ENCODE results near the gene ITGB3. TPM values are rescaled to one million over a fixed set of nuclear protein-coding genes. Genes with fewer than 3 reads are reported as not detected.
A peak's percentile ranks its signal among the peaks of the same experiment; 100 is the strongest.

The ITGB3 gene
- total RNA-seq, 2 donors from 2014 or later, result 7.8 to 283 TPM

DNA sequence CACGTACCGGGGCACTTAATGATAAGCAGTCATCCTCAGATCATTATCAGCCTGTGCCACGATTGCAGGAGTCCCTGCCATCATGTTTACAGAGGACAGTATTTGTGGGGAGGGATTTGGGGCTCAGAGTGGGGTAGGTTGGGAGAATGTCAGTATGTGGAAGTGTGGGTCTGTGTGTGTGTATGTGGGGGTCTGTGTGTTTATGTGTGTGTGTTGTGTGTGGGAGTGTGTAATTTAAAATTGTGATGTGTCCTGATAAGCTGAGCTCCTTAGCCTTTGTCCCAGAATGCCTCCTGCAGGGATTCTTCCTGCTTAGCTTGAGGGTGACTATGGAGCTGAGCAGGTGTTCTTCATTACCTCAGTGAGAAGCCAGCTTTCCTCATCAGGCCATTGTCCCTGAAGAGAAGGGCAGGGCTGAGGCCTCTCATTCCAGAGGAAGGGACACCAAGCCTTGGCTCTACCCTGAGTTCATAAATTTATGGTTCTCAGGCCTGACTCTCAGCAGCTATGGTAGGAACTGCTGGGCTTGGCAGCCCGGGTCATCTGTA is 56.6 kb downstream of the ITGB3 start:
- Mint-ChIP-seq H3K27me3 (peaks cover 6% of the 10 kb centered on the region), H3K4me3 (no peak overlapping the region), H3K27ac (no peak overlapping the region), H3K36me3 (ENCODE audit: low read depth) (no peaks in the 10 kb centered on the region), H3K4me1 (peaks cover 6% of the 10 kb centered on the region)
- no peaks in the 10 kb centered on the region for H3K9me3 ChIP-seq (ENCODE audit: control insufficient read depth, low read length, poor library complexity, severe bottlenecking)
- DNase-seq (no peak), ATAC-seq (no peak)

DNA sequence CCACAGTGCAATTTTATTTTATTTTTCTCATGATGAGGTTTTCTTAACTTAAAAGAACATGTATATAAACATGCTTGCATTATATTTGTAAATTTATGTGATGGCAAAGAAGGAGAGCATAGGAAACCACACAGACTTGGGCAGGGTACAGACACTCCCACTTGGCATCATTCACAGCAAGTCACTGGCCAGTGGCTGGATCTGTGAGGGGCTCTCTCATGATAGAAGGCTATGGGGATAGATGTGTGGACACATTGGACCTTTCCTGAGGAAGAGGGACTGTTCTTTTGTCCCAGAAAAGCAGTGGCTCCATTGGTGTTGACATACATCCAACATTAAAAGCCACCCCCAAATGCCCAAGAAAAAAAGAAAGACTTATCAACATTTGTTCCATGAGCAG is 57.8 kb downstream of the ITGB3 start:
- Mint-ChIP-seq H3K4me1 (no peaks in the 10 kb centered on the region), H3K27ac (peak overlapping the region; percentile 14), H3K36me3 (ENCODE audit: low read depth) (no peaks in the 10 kb centered on the region), H3K27me3 (peaks cover 6% of the 10 kb centered on the region), H3K4me3 (no peak overlapping the region)
- ATAC-seq, result no peak
- no peaks in the 10 kb centered on the region for H3K9me3 ChIP-seq (ENCODE audit: control insufficient read depth, low read length, poor library complexity, severe bottlenecking)
- no peak for DNase-seq

DNA sequence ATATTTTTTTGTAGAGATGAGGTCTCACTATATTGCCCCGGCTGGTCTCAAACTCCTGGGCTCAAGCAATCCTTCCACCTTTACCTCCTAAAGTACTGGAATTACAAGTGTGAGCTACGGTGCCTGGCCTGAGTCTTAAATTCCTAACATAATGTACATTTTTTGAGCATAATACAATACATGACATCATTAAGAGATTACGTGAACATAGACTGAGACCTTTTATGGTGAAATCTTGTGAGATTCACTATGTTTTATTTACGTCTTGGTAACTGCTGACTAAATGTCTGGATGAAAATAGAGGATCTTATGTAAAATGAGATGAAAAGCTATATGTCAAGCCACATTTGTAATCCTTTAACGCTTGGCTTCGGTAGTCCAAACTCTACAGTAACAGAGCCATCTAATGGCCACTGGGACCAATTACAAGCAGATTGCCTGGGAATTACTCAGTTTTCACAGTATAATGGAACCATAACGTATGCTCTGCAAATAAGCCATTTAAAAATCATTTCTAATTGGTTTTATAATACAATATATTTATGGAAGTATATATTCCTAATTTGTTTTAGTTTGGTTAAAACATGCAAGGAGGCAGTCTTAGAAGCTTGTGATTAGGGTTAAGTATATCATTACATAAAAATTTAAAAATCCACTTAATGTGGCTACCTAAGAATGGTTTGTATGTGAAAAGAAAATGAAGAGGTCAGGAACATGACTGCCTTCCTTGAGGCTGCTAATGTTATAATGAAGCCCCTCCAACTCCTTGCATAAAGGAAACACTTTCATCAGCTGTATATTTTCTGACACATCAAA is 62.0 kb downstream of the ITGB3 start:
- peak in 1 of 3 donors; percentile 11 for DNase-seq
- Mint-ChIP-seq H3K4me3 (no peak overlapping the region), H3K27me3 (no peaks in the 10 kb centered on the region), H3K36me3 (ENCODE audit: low read depth) (no peaks in the 10 kb centered on the region), H3K4me1 (no peaks in the 10 kb centered on the region), H3K27ac (no peak overlapping the region)
- peak; percentile 83 for ATAC-seq
- no peaks in the 10 kb centered on the region for H3K9me3 ChIP-seq (ENCODE audit: control insufficient read depth, low read length, poor library complexity, severe bottlenecking)

DNA sequence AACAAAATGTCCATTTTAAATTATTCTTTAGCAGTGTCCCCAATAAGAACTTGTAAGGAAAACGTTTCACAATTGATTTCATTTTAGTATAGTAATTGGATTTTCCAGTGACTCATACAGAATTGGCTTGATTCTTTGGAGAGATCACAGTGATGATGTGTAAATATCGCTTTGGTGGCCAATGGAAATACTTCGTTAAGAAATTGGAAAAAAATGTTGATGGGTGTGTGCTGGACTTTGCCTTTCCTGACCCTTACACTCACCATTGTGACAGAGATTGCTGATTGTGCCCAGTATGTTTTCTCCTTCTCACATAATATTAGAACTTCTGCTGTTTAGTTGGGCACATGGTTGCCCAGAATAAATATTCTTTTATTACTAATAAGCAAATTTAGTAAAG is 62.7 kb downstream of the ITGB3 start:
- no peak for DNase-seq
- Mint-ChIP-seq H3K27me3 (no peaks in the 10 kb centered on the region), H3K4me1 (no peaks in the 10 kb centered on the region), H3K4me3 (no peak overlapping the region), H3K36me3 (ENCODE audit: low read depth) (no peaks in the 10 kb centered on the region), H3K27ac (no peak overlapping the region)
- H3K9me3 ChIP-seq (ENCODE audit: control insufficient read depth, low read length, poor library complexity, severe bottlenecking), result no peaks in the 10 kb centered on the region
- no peak for ATAC-seq

DNA sequence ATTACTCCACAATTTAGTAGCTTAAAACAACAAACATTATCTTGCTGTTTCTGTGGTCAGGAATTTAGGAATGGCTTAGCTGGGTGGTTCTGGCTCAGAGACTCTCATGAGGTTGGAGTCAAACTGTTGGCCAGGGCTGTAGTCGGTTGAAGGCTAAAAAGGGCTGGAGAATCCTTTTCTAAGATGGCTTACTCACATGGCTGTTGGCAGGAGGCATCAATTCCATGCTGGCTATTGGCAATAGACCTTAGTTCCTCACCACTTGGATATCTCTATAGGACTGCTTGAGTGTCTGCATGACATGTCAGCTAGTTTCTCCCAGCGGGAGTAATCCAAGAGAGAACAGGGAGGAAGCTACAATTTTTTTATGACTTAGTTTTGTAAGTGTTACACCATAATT is 63.5 kb downstream of the ITGB3 start:
- ATAC-seq, result no peak
- H3K4me1 Mint-ChIP-seq, result no peaks in the 10 kb centered on the region

DNA sequence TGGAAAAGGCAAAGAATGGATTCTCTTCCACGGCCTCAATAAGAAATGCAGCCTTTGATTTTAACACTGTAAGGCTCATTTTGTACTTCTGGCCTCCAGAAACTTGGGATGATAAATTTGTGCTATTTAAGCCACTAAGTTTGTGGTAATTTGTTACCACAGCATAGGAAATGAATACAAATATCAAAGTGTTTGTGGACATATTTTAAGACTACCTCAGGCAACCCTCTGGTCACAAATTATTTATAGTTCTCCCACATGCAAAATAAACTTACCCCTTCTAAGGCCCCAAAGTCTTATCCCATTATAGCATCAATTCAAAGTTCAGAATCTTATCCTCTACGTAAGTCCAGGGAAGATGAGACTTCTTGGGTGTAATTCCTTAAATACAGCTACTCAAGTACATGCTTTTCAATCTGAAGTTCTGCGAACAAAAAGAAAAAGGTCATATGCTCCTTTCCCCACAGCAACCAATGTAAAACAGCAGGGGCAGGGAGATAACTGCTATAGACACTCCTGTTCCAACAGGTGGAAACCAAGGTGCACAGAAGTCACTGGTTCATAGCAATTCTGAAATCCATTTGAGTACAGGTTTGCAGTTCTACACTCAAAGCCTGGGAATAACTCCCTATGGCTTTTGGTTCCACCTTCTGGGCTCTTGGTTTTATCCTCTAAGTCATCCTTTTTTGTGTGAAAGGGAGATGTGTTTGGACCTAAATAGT is 64.7 kb downstream of the ITGB3 start:
- peaks cover 2% of the 10 kb centered on the region for H3K36me3 Mint-ChIP-seq (ENCODE audit: low read depth)
- ATAC-seq (no peak), DNase-seq (no peak)
- no peaks in the 10 kb centered on the region for H3K9me3 ChIP-seq (ENCODE audit: control insufficient read depth, low read length, poor library complexity, severe bottlenecking)
- H3K27me3 Mint-ChIP-seq, result no peaks in the 10 kb centered on the region
- H3K27ac Mint-ChIP-seq, result no peak overlapping the region
- no peak overlapping the region for H3K4me3 Mint-ChIP-seq
- H3K4me1 Mint-ChIP-seq, result peaks cover 6% of the 10 kb centered on the region

More for the DNA sequence above, 63.5 kb downstream of the ITGB3 start:
- no peaks in the 10 kb centered on the region for H3K36me3 Mint-ChIP-seq (ENCODE audit: low read depth)
- DNase-seq, result no peak
- H3K4me3 Mint-ChIP-seq, result no peak overlapping the region
- H3K27ac Mint-ChIP-seq, result no peak overlapping the region
- no peaks in the 10 kb centered on the region for H3K27me3 Mint-ChIP-seq
- no peaks in the 10 kb centered on the region for H3K9me3 ChIP-seq (ENCODE audit: control insufficient read depth, low read length, poor library complexity, severe bottlenecking)

DNA sequence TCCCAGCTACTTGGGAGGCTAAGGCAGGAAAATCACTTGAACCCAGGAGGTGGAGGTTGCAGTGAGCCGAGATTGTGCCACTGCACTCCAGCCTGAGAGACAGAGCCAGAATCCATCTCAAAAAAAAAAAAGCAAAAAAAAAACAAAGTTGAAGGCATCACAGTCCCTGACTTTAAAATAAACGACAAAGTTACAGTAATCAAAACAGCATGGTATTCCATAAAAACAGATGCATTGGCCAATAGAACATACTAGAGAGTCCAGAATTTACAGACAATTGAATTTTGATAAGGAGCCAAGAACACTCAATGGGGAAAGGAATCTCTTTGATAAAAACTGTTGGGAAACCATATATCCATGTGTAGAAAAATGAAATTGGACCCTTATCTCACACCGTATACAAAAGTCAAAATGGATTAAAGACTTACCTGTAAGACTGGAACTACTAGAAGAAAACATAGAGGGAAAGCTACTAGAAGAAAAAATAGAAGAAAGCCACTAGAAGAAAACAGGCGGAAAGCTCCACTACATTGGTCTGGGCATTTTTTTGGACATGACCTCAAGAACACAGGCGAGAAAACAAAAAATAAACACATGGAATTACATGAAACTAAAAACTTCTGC is 67.4 kb downstream of the ITGB3 start:
- ATAC-seq (no peak), DNase-seq (no peak)
- Mint-ChIP-seq H3K27ac (no peak overlapping the region), H3K4me3 (no peak overlapping the region), H3K36me3 (ENCODE audit: low read depth) (peaks cover 5% of the 10 kb centered on the region), H3K27me3 (no peaks in the 10 kb centered on the region), H3K4me1 (peaks cover 19% of the 10 kb centered on the region)
- no peaks in the 10 kb centered on the region for H3K9me3 ChIP-seq (ENCODE audit: control insufficient read depth, low read length, poor library complexity, severe bottlenecking)

DNA sequence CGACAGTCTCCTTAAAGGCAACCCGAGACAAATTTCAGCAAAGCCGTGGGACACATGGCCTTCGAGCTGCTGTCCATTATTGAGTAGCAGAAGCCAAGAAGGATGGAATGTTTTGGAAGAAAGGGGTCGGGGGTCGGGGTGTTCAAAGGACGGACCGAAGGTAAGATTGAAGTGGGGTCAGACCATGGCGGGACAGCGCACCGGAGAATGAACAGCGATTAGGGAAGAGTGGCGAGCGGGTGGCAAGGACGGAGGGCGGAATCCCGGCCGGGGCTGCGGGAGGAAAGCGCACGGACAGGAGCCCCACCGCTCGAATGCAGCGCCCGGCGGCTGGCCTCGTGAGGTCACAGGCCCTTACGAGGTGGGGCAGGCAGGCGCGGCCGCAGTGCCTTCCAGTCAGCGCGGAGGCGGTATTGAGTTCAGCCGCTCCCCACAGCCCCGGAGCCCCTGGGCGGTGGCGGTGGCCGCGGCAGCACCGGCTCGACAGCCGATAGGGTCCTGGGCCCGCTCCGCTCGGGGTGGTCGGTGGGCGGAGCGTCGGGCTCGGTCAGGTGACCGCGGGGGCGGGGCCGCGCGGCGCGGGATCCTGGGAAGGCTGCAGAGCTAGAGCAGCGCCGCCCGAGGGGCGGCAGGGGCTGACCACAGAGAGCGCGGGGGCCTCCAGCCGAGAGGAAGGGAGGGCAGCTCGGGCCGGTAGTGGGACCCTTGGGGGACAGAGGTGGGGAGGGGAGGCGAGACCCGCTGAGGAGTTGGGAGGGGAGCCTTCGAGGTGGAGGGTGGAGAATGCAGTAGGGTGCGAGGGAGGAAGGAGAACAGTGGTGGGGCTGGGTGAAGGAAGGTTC is 70.0 kb downstream of the ITGB3 start, which contains the start of gene EFCAB13:
TSS of gene EFCAB13 (plus strand) at position 574 of the 842 bp plus-strand sequence. CDS start 4,399 bp downstream, outside the sequence.
- peak within 1 kb of the TSS; percentile 99 for H3K4me3 Mint-ChIP-seq

DNA sequence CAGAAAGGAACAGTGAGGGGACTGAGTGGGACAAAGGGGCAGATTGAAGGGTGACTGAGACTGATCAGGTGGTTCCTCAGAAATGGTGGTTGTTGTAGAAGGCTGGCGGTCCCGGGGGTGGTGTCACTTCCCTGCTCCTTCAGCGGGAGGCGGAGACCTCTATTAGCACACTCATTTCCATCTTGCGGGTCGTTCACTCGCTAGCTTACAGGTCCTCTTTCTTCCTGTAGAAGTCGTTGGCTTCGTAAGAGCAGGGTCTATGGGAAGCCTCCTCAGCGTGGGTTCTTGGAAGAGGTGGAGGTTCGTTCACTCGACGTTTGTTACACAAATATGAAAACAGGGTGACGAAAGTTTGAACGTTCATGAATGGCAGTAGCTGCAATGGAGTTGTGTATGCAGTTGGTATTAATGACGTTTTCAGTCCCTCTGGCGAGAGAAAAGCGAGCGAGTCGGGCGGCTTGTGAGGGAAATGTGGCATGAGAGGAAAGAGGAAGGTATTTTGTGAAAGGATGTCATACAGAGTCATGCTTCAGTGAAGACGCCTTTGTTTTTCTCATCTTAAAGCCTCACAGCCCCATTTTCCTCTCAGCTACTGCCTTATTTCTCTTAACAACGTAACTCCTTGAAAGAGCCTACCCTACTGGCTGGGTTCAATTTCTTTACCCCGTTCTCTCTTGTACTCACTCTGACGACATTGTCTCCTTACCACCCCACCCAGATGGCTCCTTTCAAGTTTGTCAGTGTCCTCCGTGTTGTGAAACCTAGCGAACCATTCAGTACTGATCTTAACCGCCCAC is 70.8 kb downstream of the ITGB3 start:
- Mint-ChIP-seq H3K4me1 (peaks cover 21% of the 10 kb centered on the region), H3K36me3 (ENCODE audit: low read depth) (peaks cover 5% of the 10 kb centered on the region), H3K27ac (peak overlapping the region; percentile 95), H3K27me3 (no peaks in the 10 kb centered on the region), H3K4me3 (peak overlapping the region; percentile 99)
- no peaks in the 10 kb centered on the region for H3K9me3 ChIP-seq (ENCODE audit: control insufficient read depth, low read length, poor library complexity, severe bottlenecking)
- peak; percentile 63 for ATAC-seq
- peak; percentile 9 to 32 (median 26) for DNase-seq

More for the DNA sequence above, 70.0 kb downstream of the ITGB3 start, which contains the start of gene EFCAB13:
- H3K27ac Mint-ChIP-seq, result peak within 1 kb of the TSS; percentile 95
- H3K27me3 Mint-ChIP-seq, result no peaks in the 10 kb centered on the region
- H3K4me1 Mint-ChIP-seq, result peaks cover 21% of the 10 kb centered on the region
- peaks cover 5% of the 10 kb centered on the region for H3K36me3 Mint-ChIP-seq (ENCODE audit: low read depth)
- peak; percentile 85 for ATAC-seq
- no peaks in the 10 kb centered on the region for H3K9me3 ChIP-seq (ENCODE audit: control insufficient read depth, low read length, poor library complexity, severe bottlenecking)
- peak; percentile 63 to 72 (median 65) for DNase-seq

DNA sequence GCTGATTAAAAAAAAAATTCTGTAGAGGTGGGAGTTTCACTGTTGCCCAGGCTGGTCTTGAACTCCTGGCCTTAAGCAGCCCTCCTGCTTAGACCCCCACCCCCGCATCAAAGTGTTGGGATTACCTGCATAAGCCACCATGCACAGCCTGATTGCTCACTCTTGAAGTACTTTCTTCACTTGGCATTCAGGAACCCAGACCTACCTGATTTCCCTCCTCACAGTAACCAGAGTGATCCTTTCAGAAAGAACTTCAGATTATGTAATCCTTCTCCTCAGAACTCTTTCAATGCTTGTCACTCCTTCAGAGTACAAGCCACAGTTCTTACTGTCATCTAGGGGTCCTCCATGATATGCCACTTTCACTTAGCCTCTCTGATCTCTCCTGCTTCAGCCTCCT is 71.5 kb downstream of the ITGB3 start:
- Mint-ChIP-seq H3K27me3 (no peaks in the 10 kb centered on the region), H3K4me1 (peaks cover 21% of the 10 kb centered on the region), H3K36me3 (ENCODE audit: low read depth) (peaks cover 5% of the 10 kb centered on the region), H3K27ac (peak overlapping the region; percentile 95), H3K4me3 (peak overlapping the region; percentile 99)
- ATAC-seq (no peak), DNase-seq (no peak)
- H3K9me3 ChIP-seq (ENCODE audit: control insufficient read depth, low read length, poor library complexity, severe bottlenecking), result no peaks in the 10 kb centered on the region

DNA sequence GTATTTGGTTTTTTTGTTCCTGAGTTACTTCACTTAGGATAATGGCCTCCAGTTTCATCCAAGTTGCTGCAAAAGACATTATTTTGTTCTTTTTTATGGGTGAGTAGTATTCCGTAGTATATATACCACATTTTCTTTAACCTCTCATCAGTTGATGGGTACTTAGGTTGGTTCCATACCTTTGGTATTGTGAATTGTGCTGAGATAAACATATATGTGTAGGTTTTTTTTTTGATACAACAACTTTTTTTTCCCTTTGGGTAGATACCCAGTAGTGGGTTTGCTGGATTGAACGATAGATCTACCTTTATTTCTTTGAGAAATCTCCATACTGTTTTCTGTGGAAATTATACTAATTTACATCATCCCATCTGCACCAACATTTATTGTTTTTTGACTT is 76.9 kb downstream of the ITGB3 start:
- Mint-ChIP-seq H3K4me3 (no peak overlapping the region), H3K36me3 (ENCODE audit: low read depth) (peaks cover 5% of the 10 kb centered on the region), H3K27me3 (no peaks in the 10 kb centered on the region), H3K4me1 (peaks cover 3% of the 10 kb centered on the region), H3K27ac (no peak overlapping the region)
- DNase-seq (no peak), ATAC-seq (no peak)
- H3K9me3 ChIP-seq (ENCODE audit: control insufficient read depth, low read length, poor library complexity, severe bottlenecking), result no peaks in the 10 kb centered on the region

DNA sequence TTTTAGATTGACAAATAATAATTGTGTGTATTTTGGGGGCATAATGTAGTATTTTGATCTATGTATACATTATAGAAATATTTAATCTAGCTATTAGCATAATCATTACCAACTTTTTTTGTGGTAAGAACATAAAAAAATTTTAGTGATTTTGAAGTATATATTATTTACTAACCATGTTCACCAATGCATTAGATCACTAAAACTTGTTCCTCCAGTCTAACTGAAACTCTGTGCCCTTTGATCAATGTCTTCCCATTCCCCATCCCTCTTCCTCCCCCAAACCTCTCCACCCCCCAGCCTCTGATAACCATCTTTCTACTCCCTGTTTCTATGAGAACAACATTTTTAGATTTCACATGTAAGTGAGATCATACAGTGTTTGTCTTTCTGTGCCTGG is 78.7 kb downstream of the ITGB3 start:
- Mint-ChIP-seq H3K4me3 (no peak overlapping the region), H3K36me3 (ENCODE audit: low read depth) (peaks cover 8% of the 10 kb centered on the region), H3K27me3 (no peaks in the 10 kb centered on the region), H3K27ac (no peak overlapping the region), H3K4me1 (no peaks in the 10 kb centered on the region)
- DNase-seq, result no peak
- no peak for ATAC-seq
- no peaks in the 10 kb centered on the region for H3K9me3 ChIP-seq (ENCODE audit: control insufficient read depth, low read length, poor library complexity, severe bottlenecking)

Data from T-helper 17 cell (primary cell).